ENCODE data around the gene PAXX.

PAXX gene

GRCh38 chr9:136979769-136980587 lies 12.2 kb upstream of the PAXX start:
- Histone ChIP-seq H3K9ac (ENCODE audit: low read depth, low read length) (no peak overlapping the region), H4K20me1 (ENCODE audit: insufficient read depth, low read length) (no peaks in the 10 kb centered on the region), H3K9me3 (ENCODE audit: insufficient read depth, low read length, severe bottlenecking) (no peaks in the 10 kb centered on the region), H3K4me2 (ENCODE audit: insufficient read depth, low read length) (no peak overlapping the region), H3K4me3 (ENCODE audit: low read depth in 1 of 2, low read length in 2 of 2) (no peak overlapping the region), H3K36me3 (ENCODE audit: insufficient read depth, low read length) (no peaks in the 10 kb centered on the region), H2AFZ (ENCODE audit: low read depth, low read length) (no peak overlapping the region), H3K79me2 (ENCODE audit: insufficient read depth, low read length) (no peaks in the 10 kb centered on the region), H3K27ac (ENCODE audit: low read length) (no peak overlapping the region), H3K27me3 (ENCODE audit: insufficient read depth, low read length, poor library complexity) (no peaks in the 10 kb centered on the region), H3K4me1 (ENCODE audit: insufficient read depth, low read length) (no peaks in the 10 kb centered on the region)
- DNase-seq (no peak), ATAC-seq (ENCODE audit: insufficient read depth, low read depth) (no peak)
- TF ChIP-seq EZH2 (IDR thresholded peaks at IDR 0.05; ENCODE audit: borderline replicate concordance, low read depth, low read length, severe bottlenecking) = no peak
- TF ChIP-seq CTCF (IDR thresholded peaks at IDR 0.05; ENCODE audit: borderline replicate concordance, extremely low read depth, low read length, poor library complexity, severe bottlenecking) = no peak

- no peaks in the 10 kb centered on the region for H3K36me3 ChIP-seq (ENCODE audit: insufficient read depth, low read length)
- H3K4me1 ChIP-seq (ENCODE audit: insufficient read depth, low read length) = no peaks in the 10 kb centered on the region
- no peaks in the 10 kb centered on the region for H4K20me1 ChIP-seq (ENCODE audit: insufficient read depth, low read length)
- no peak overlapping the region for H3K4me2 ChIP-seq (ENCODE audit: insufficient read depth, low read length)
- no peaks in the 10 kb centered on the region for H3K27me3 ChIP-seq (ENCODE audit: insufficient read depth, low read length, poor library complexity)
- H3K79me2 ChIP-seq (ENCODE audit: insufficient read depth, low read length) = no peaks in the 10 kb centered on the region
- ATAC-seq (ENCODE audit: insufficient read depth, low read depth) (no peak), DNase-seq (no peak)
- no peaks in the 10 kb centered on the region for H3K9me3 ChIP-seq (ENCODE audit: insufficient read depth, low read length, severe bottlenecking)
- H2AFZ ChIP-seq (ENCODE audit: low read depth, low read length) = no peak overlapping the region
- no peak overlapping the region for H3K4me3 ChIP-seq (ENCODE audit: low read depth in 1 of 2, low read length in 2 of 2)
- no peak for TF ChIP-seq EZH2 (IDR thresholded peaks at IDR 0.05; ENCODE audit: borderline replicate concordance, low read depth, low read length, severe bottlenecking)
- H3K27ac ChIP-seq (ENCODE audit: low read length) = no peak overlapping the region
- no peak overlapping the region for H3K9ac ChIP-seq (ENCODE audit: low read depth, low read length)
Measured at GRCh38 chr9:136980669-136981478, 11.3 kb upstream of the PAXX start.

- DNase-seq (no peak), ATAC-seq (ENCODE audit: insufficient read depth, low read depth) (no peak)
- H3K4me3 ChIP-seq (ENCODE audit: low read depth in 1 of 2, low read length in 2 of 2) = no peak overlapping the region
- H3K79me2 ChIP-seq (ENCODE audit: insufficient read depth, low read length) = no peaks in the 10 kb centered on the region
- H3K36me3 ChIP-seq (ENCODE audit: insufficient read depth, low read length) = no peaks in the 10 kb centered on the region
- no peaks in the 10 kb centered on the region for H4K20me1 ChIP-seq (ENCODE audit: insufficient read depth, low read length)
- H3K9me3 ChIP-seq (ENCODE audit: insufficient read depth, low read length, severe bottlenecking) = no peaks in the 10 kb centered on the region
- H3K4me2 ChIP-seq (ENCODE audit: insufficient read depth, low read length) = no peak overlapping the region
- H3K4me1 ChIP-seq (ENCODE audit: insufficient read depth, low read length) = no peaks in the 10 kb centered on the region
- no peaks in the 10 kb centered on the region for H3K27me3 ChIP-seq (ENCODE audit: insufficient read depth, low read length, poor library complexity)
- TF ChIP-seq EZH2 (IDR thresholded peaks at IDR 0.05; ENCODE audit: borderline replicate concordance, low read depth, low read length, severe bottlenecking) (no peak), CTCF (IDR thresholded peaks at IDR 0.05; ENCODE audit: borderline replicate concordance, extremely low read depth, low read length, poor library complexity, severe bottlenecking) (no peak)
- no peak overlapping the region for H3K9ac ChIP-seq (ENCODE audit: low read depth, low read length)
- no peak overlapping the region for H3K27ac ChIP-seq (ENCODE audit: low read length)
- H2AFZ ChIP-seq (ENCODE audit: low read depth, low read length) = no peak overlapping the region
Measured at GRCh38 chr9:136981588-136982231, 10.5 kb upstream of the PAXX start.
